RPMI7951 (cell line): ENCODE results near the gene C17orf50. TPM values are rescaled to one million over a fixed set of nuclear protein-coding genes. Genes with fewer than 3 reads are reported as not detected.

ENCODE experiments used
- DNase-seq: peaks from one replicate; pipeline ENCODE4 v3.0.0-alpha.2; 2012; ENCODE audit warnings: low read depth
- total RNA-seq: library from RNA; depleted of rRNA; stranded (reverse); fragments of >200 nt; shearing (Covaris generic); gene quantifications from 2 replicates; pipeline ENCODE4 v1.2.3, GENCODE V29; 2014; rRNA removed

Gene C17orf50
- total RNA-seq, 1 experiment from 2014 or later: not detected

- no peak for DNase-seq
Measured at GRCh38 chr17:35812456-35812855, 51.8 kb downstream of the C17orf50 start.

Other genes with a start within 250 kb of the C17orf50 start
- gene SLFN12L, start 223.2 kb upstream of the C17orf50 start, total RNA-seq: 0.20 TPM in 1 of 2 replicates, not detected in the other
- not detected in 2 replicates for gene SLFN14, start 200.1 kb upstream of the C17orf50 start, total RNA-seq
- 7.7 and 9.3 TPM in 2 replicates for gene PEX12, start 182.3 kb upstream of the C17orf50 start, total RNA-seq
- 47.2 and 64.0 TPM in 2 replicates for gene AP2B1, start 173.6 kb upstream of the C17orf50 start, total RNA-seq
- gene RASL10B, start 29.2 kb upstream of the C17orf50 start, total RNA-seq: 1.1 and 1.6 TPM in 2 replicates
- not detected in 2 replicates for gene GAS2L2, start 7.6 kb upstream of the C17orf50 start, total RNA-seq
- gene MMP28, start 34.8 kb downstream of the C17orf50 start, total RNA-seq: not detected in 2 replicates
- 14.0 and 15.3 TPM in 2 replicates for gene TAF15, start 48.6 kb downstream of the C17orf50 start, total RNA-seq
- gene HEATR9, start 108.0 kb downstream of the C17orf50 start, total RNA-seq: not detected in 2 replicates
- 2.7 and 4.0 TPM in 2 replicates for gene CCL5, start 119.5 kb downstream of the C17orf50 start, total RNA-seq
- 0.96 and 2.4 TPM in 2 replicates for gene RDM1, start 169.9 kb downstream of the C17orf50 start, total RNA-seq
- not detected in 2 replicates for gene LYZL6, start 182.8 kb downstream of the C17orf50 start, total RNA-seq
- gene CCL16, start 220.6 kb downstream of the C17orf50 start, total RNA-seq: not detected in 2 replicates
- not detected in 2 replicates for gene CCL14, start 225.8 kb downstream of the C17orf50 start, total RNA-seq
- not detected in 2 replicates for gene CCL15, start 240.7 kb downstream of the C17orf50 start, total RNA-seq